HL-60 (cell line): ENCODE data around the gene CELA3A.
"Not testable (repeated sequence)": the region's sequence is repeated elsewhere in the genome, so short reads cannot be mapped to it uniquely, and the experiment has no call there.

Source experiments
- DNase-seq, 2 experiments: peaks; one replicate each; pipeline ENCODE4 v3.0.0-alpha.2; 2010 to 2020; ENCODE audit warnings: low read depth in 1 of 2, low spot score in 1 of 2
- H3K27ac ChIP-seq: fragments of 250-450 bp; sonication (Bioruptor Pico); replicated peaks from 2 replicates; pipeline ENCODE4 v1.5.1; 2020; ENCODE audit warnings: mild to moderate bottlenecking, moderate library complexity
- H3K27me3 ChIP-seq: fragments of 250-450 bp; sonication (Bioruptor Pico); 2 replicates; pipeline ENCODE4 v1.5.1; 2021; ENCODE audit warnings: mild to moderate bottlenecking, moderate library complexity; ENCODE audit not compliant: insufficient read depth, poor library complexity, severe bottlenecking
- H3K4me3 ChIP-seq: replicated peaks from 2 replicates; pipeline ENCODE4 v1.5.1; 2011; ENCODE audit warnings: mild to moderate bottlenecking, control low read depth, low read length; ENCODE audit not compliant: insufficient read depth

Gene CELA3A

DNA sequence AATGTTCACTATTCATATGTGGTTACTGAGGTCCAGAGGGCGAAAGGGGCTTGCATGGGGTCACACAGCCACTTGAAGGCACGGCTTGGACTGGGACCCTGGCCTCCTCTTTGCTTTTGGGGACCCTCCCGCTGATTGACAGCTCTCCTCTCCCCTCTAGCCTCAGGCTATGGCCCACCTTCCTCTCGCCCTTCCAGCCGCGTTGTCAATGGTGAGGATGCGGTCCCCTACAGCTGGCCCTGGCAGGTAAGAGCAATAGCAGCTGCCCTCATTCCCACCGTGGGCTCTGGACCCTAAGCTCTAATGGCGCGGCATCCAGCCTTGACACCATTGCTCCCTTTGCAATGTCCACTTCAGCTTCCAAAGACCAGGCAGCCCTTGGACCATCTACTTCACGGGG, 23.2 kb upstream of the CELA3A start:
- H3K27me3 ChIP-seq, H3K4me3 ChIP-seq, H3K27ac ChIP-seq, DNase-seq: not testable (repeated sequence)

DNA sequence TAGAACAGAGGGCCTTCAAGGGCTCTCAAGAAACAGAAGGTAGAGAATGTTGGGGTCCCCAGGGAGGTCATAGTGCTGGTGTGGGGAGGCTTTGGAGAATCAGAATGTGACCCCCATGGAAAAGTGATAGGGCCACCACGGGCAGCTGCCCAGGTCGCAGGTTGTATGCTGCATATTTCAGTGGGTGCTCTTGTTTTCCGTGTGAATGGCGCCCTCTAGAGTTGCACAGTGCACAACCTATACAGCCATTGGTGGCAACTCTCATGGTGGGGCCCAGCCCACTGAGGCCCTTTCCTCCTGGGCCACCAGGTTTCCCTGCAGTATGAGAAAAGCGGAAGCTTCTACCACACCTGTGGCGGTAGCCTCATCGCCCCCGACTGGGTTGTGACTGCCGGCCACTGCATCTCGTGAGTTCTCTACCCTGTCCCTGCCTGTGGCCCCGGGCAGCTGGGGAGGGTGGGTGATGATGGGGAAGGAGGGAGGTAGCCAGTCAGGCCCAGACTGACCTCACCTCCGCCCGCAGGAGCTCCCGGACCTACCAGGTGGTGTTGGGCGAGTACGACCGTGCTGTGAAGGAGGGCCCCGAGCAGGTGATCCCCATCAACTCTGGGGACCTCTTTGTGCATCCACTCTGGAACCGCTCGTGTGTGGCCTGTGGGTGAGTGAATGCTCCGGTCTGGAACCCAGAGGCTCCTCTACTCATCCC, 20.8 kb upstream of the CELA3A start:
- H3K27ac ChIP-seq, H3K27me3 ChIP-seq, H3K4me3 ChIP-seq: not testable (repeated sequence)
- DNase-seq, result peak in 1 of 2 experiments; percentile 21

DNA sequence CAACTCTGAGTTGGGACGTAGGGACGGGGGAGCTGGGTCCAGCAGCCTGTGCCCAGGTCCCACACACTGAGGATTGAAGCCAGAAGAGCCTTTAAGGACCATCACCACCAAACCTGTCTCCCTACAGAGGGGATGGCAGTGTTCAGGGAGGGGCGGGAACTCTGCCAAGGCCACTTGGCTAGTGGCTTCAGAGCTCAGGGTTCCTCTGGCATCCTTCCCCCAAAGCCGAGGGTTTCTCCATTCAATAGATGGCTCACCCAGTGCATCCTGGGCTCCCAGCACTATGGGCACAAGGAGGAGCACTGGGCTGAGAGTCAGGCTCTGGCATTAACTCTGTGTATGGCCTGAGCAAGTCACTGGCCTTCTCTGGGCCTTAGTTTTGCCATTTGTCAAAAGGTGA, 20.2 kb upstream of the CELA3A start:
- H3K4me3 ChIP-seq, DNase-seq, H3K27ac ChIP-seq, H3K27me3 ChIP-seq: not testable (repeated sequence)

DNA sequence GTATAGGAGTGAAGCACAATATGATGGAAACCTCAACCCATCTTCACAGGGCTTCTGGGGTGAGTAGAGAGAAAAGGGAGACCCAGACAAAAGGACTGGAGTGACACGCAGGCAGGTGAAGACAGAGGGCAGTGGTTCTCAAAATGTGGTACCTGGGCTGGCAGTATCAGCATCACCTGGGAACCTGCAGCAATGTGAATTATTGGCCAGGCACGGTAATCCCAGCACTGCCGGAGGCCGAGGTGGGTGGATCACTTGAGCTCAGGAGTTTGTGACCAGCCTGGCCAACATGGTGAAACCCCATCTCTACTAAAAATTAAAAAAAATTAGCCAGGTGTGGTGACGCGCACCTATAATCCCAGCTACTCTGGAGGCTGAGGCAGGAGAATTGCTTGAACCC, 19.3 kb upstream of the CELA3A start:
- not testable (repeated sequence) for H3K4me3 ChIP-seq, H3K27me3 ChIP-seq, H3K27ac ChIP-seq, DNase-seq

DNA sequence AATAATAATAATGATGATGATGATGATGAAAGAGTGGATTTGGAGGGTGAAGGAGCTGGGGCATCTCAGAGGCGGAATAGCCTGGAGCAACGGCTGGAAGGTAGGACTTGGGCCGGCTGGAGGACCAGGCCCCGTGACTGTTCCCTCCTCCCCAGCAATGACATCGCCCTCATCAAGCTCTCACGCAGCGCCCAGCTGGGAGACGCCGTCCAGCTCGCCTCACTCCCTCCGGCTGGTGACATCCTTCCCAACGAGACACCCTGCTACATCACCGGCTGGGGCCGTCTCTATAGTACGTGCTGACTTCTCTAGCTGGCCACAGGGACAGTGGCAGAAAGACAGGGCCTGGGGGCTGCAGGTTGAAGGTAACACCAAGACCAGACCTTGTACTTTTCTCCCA, 17.9 kb upstream of the CELA3A start:
- not testable (repeated sequence) for DNase-seq, H3K27ac ChIP-seq, H3K27me3 ChIP-seq, H3K4me3 ChIP-seq

DNA sequence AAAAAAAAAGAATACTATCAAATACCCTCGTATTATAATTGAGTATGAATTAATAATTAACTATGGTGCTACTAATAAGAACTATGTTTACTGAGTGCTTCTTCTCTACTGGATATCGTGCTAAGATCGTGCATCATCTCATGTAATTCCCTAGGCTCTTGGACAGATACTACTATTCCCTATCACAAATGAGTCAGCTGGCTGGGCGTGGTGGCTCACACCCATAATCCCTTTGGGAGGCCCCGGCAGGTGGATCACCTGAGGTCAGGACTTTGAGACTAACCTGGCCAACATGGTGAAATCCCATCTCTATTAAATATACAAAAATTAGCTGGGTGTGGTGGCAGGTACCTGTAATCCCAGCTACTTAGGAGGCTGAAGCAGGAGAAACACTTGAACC, 15.6 kb upstream of the CELA3A start:
- DNase-seq, H3K4me3 ChIP-seq, H3K27me3 ChIP-seq, H3K27ac ChIP-seq: not testable (repeated sequence)

DNA sequence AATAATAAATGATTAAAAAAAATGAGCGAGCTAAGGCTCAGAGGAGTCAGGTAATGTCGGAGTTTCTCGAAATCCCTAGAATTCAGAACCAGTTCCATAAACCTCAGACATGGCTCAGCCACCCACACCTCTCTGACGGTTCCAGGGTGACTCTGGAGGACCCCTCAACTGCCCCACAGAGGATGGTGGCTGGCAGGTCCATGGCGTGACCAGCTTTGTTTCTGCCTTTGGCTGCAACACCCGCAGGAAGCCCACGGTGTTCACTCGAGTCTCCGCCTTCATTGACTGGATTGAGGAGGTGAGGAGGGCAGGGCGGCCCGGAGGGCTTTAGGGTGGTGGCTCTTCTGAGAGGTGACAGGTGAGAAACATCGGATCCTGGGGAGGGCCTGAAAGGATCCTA, 15.1 kb upstream of the CELA3A start:
- H3K27me3 ChIP-seq, DNase-seq, H3K4me3 ChIP-seq, H3K27ac ChIP-seq: not testable (repeated sequence)

DNA sequence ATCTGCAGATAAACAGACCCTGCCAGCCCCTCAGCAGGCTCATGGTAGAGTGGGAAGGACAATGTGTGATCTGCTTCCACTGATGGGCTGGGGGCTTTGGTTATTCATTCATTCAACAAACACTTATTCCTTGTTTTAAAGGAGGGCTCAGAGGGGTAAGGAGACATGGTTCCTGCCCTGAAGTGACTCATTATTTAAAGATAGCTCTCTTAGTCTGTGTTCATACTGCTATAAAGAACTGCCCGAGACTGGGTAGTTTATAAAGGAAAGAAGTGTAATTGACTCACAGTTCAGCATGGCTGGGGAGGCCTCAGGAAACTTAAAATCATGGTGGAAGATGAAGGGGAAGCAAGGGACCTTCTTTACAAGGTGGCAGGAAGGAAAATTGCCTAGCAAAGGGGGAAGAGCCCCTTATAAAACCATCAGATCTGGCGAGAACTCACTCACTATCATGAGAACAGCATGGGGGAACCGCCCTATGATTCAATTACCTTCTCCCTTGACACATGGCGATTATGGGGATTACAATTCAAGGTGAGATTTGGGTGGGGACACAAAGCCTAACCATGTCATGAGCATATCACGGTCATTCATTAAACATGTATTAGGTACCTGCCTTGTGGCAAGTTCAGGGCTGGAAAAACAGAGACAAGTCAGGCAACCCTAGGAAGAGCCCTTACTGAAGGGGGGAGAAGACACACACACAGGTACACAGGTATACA, 11.6 kb upstream of the CELA3A start:
- H3K4me3 ChIP-seq, DNase-seq, H3K27me3 ChIP-seq, H3K27ac ChIP-seq: not testable (repeated sequence)

DNA sequence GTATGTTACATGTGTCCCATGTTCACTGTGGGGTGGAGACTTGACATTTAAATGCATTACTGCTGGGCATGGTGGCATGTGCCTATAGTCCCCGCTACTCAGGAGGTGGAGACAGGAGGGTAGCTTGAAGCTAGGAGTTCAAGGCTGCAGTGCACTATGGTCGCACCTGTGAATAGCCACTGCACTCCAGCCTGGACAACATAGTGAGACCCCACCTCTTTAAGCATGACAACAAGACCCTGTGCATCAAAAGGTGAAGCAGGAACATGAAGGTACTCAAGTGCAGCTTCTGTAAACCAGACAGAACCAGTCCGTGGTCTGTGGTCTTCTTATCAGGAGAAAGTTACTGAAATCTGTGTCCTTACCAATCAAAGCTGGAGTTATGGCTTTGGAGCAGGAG, 9.3 kb upstream of the CELA3A start:
- not testable (repeated sequence) for DNase-seq, H3K4me3 ChIP-seq, H3K27me3 ChIP-seq, H3K27ac ChIP-seq

DNA sequence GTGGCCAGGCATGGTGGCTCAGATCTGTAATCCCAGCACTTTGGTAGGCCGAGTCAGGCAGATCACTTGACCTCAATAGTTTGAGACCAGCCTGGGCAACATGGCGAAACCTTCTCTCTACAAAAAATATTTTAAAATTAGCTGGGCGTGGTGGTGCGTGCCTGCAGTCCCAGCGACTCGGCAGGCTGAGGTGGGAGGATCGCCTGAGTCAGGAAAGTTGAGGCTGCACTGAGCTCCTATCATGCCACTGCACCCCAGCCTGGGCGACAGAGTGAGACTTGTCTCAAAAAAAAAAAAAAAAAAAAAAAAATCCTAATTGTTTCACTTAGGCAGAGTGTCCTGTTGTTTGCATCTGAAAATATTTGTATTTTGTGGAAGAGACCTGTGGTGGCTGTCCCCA, 6.7 kb upstream of the CELA3A start:
- H3K27me3 ChIP-seq, H3K27ac ChIP-seq, H3K4me3 ChIP-seq, DNase-seq: not testable (repeated sequence)

DNA sequence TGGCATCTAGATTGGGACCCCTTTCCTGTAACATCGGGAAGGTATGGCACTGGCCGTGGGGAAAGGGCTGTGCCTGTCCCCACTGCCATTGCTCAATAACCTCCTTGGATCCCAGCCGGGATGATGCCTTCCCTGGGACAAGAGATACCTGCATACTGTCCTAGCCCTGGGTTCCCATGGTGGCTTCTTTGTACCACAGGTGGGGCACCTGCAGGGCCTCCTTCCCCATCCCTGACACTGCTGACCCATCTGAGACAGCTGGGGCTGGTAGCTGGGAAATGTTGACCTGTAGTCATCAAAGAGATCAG, 4.8 kb upstream of the CELA3A start:
- H3K27ac ChIP-seq, DNase-seq, H3K27me3 ChIP-seq, H3K4me3 ChIP-seq: not testable (repeated sequence)

DNA sequence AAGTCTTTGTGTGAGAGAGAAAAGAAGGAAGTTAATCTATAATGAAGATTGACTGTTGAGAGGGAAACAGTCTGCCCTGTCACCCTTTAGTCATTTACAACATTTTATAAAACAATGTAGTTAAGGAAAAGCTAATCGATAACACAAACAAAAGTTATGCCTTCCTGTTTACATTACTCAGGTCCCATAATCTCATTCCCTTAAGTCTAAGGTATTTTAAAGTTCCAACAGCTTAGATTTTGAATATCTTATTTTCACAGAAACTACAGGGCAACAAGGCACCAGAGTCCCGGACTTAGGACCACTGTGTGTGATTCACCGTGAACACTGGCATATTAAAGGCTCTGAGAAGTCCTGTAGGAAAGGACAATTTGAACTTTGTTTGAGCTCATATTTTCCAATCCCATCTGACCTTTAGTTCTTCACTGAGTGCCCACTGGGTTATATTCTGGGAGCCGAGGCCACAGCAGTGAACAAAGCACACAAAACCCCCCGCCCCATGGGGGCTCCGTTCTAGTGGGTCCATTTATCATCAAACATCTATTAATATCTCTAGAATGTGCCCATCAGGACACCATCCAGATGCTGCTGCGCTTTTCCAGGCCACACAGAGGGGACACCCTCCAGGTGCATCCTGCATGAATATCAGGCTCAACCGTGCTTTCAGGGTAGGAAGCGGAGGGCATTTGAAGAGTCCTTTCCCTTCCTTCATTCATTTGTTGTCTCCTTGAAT, 3.4 kb upstream of the CELA3A start:
- not testable (repeated sequence) for H3K27me3 ChIP-seq, H3K4me3 ChIP-seq, DNase-seq, H3K27ac ChIP-seq

DNA sequence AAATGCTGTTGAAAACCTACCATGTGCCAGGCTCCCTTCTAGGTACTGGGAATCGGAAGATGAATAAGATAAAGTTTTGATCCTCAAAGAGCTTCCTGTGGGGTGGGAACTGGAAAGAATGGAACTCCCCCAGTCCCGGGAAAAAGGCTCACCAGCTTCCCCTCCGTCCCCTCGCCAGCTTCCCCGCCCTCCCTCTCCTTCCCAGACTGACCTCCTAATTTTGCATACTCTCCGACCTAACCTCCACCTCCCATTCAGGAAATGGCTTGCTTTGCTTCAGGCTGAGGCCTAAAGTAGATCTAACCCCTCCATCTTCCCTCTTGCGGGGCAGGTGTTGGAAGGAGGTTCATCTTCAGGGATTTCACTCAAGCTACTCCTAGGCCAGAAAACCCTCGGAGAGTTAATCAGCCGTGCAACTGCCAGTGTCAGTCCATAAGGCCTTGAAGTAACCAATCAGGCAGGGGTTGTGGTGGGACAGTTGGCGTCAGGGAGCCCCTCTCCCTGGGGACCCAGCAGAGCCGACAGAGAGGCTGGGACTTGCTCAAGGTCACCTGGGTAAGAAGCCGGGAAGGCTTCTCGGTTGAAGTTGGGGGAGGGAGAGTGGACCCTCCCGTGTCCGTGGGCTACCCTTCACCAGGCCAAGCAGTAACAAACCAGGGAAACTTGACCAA, 2.7 kb upstream of the CELA3A start:
- H3K27me3 ChIP-seq, H3K4me3 ChIP-seq, DNase-seq, H3K27ac ChIP-seq: not testable (repeated sequence)

DNA sequence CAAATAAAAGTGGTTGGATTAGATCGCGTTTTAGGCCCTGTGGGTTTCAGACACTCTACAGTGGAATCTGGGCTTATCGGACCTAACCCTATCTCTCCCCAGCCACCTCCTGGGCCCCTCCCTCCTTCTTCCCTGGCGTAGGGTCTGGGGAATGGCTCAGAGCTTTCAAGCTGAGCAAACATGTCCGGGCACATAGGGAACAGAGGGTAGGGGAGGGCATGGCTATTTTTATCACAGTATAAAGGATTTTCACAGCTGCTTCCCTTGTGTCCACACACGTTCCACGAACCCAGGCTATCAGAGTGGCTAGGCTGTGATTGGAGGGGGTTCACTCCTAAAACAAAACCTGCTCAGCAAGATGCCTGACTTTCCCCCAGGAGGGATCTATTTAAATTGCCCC, 1.8 kb upstream of the CELA3A start:
- not testable (repeated sequence) for DNase-seq, H3K27ac ChIP-seq, H3K27me3 ChIP-seq, H3K4me3 ChIP-seq

DNA sequence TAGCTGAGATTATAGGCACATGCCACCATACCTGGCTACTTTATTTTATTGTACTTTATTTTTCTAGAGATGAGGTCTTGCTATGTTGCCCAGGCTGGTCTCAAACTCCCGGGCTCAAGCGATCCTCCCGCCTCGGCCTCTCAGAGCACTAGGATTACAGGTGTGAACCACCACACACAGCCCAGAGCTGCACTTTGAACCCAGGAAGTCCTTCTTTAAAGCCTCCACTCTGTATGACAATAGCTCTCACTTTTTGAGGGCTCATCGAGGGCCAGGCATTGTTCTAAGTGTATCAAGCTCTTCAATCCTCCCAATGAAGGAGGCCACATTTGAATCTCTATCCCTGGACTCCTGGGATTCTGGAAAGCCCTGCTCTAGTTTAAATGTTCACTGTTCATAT, 1.0 kb downstream of the CELA3A start:
- H3K27ac ChIP-seq, DNase-seq, H3K27me3 ChIP-seq, H3K4me3 ChIP-seq: not testable (repeated sequence)
